ENCODE results near the gene RETREG1.

DNA sequence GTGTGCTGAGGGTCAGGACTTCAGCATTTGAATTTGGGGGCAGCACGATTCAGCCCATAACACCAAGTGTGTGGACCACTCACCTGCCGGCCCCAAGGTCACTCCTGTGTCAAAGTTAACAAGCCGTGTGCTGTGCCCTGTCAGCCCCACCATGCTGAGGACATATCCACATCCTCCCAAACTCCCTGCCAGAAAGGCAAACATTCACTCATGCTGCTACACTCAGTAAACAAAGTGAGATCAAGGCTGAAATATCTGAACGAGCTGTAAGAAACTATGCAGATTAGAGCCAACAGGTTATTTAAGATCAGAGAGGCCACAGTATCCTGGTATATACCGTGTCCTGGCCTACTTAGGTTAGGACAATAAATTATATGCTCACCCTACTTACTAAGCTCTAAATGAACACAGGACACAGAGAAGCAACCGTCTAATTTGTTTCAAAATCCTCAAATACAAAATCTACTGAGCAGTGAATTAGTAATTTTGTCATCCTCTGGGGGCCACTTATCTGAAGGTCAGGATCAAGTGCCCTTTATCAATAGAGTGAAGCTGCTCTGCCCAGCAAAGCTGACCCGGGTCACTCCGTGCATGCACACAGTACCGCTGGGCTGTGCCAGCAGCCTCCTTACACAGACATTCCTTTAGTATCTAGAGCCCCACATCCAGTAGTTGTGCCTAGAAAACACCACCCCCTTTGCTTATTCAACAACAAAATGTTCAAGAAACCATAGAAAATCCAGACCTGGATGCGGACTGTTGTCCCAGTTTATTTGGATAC lies 28.2 kb downstream of the RETREG1 start:
- TF ChIP-seq SUZ12 (IDR thresholded peaks at IDR 0.05) (no peak), TARDBP (IDR thresholded peaks at IDR 0.05) (no peak), ELF4 (IDR thresholded peaks at IDR 0.05) (no peak), FOXM1 (IDR thresholded peaks at IDR 0.05; ENCODE audit: borderline replicate concordance) (no peak), CTBP1 (IDR thresholded peaks at IDR 0.05; ENCODE audit: borderline replicate concordance) (no peak), SP1 (IDR thresholded peaks at IDR 0.05) (no peak), BHLHE40 (IDR thresholded peaks at IDR 0.05; ENCODE audit: borderline replicate concordance) (no peak)
- TF ChIP-seq, protein P1, sequence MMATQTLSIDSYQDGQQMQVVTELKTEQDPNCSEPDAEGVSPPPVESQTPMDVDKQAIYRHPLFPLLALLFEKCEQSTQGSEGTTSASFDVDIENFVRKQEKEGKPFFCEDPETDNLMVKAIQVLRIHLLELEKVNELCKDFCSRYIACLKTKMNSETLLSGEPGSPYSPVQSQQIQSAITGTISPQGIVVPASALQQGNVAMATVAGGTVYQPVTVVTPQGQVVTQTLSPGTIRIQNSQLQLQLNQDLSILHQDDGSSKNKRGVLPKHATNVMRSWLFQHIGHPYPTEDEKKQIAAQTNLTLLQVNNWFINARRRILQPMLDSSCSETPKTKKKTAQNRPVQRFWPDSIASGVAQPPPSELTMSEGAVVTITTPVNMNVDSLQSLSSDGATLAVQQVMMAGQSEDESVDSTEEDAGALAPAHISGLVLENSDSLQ (IDR thresholded peaks at IDR 0.05), result no peak

Data from HEK293T (cell line).